ENCODE results near the gene PTPRG. TPM values are rescaled to one million over a fixed set of nuclear protein-coding genes. Genes with fewer than 3 reads are reported as not detected.

The PTPRG gene
- total RNA-seq, 1 experiment from 2014 or later = 0.74 TPM

GRCh38 chr3:62241279-62241678 lies 679.9 kb downstream of the PTPRG start:
- ChIA-PET POLR2A (no interaction called here), CTCF (no interaction called here)
- Histone ChIP-seq H3K4me1 (ENCODE audit: control insufficient read depth, insufficient read depth, low read length) (no peaks in the 10 kb centered on the region), H3K36me3 (ENCODE audit: control insufficient read depth, insufficient read depth, low read length) (no peaks in the 10 kb centered on the region), H3K9me3 (ENCODE audit: control insufficient read depth, insufficient read depth, low read depth, low read length) (no peaks in the 10 kb centered on the region), H3K27ac (ENCODE audit: low read length) (no peak overlapping the region), H3K27me3 (ENCODE audit: control insufficient read depth, insufficient read depth, low read length) (no peaks in the 10 kb centered on the region), H3K4me3 (ENCODE audit: low read depth in 2 of 2, low read length in 2 of 2) (no peak overlapping the region)
- no peak for ATAC-seq
- TF ChIP-seq POLR2AphosphoS5 (IDR thresholded peaks at IDR 0.05; ENCODE audit: low read depth, low read length) (no peak), REST (IDR thresholded peaks at IDR 0.05; ENCODE audit: insufficient read depth in 1 of 2, low read depth in 2 of 2, low read length in 1 of 2) (no peak), SIN3A (IDR thresholded peaks at IDR 0.05; ENCODE audit: borderline replicate concordance, insufficient read depth, low read depth, low read length) (no peak), TCF7L2 (IDR thresholded peaks at IDR 0.05; ENCODE audit: low read depth, low read length) (no peak)
- TF ChIP-seq, protein P1, sequence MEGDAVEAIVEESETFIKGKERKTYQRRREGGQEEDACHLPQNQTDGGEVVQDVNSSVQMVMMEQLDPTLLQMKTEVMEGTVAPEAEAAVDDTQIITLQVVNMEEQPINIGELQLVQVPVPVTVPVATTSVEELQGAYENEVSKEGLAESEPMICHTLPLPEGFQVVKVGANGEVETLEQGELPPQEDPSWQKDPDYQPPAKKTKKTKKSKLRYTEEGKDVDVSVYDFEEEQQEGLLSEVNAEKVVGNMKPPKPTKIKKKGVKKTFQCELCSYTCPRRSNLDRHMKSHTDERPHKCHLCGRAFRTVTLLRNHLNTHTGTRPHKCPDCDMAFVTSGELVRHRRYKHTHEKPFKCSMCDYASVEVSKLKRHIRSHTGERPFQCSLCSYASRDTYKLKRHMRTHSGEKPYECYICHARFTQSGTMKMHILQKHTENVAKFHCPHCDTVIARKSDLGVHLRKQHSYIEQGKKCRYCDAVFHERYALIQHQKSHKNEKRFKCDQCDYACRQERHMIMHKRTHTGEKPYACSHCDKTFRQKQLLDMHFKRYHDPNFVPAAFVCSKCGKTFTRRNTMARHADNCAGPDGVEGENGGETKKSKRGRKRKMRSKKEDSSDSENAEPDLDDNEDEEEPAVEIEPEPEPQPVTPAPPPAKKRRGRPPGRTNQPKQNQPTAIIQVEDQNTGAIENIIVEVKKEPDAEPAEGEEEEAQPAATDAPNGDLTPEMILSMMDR (IDR thresholded peaks at IDR 0.05) = no peak
- intact Hi-C loops (cut with micrococcal nuclease; ENCODE audit: unreplicated experiment) = no loop called here
- BruUV-seq (replicated peaks) = no TSS peak
- no peak for DNase-seq (ENCODE audit: low read depth, low spot score)
- in situ Hi-C loops (cut with HindIII; ENCODE audit: low pct_unique_long_range_greater_than_20kb, low sequenced_read_pairs) = no loop called here

- Histone ChIP-seq H3K4me1 (ENCODE audit: control insufficient read depth, insufficient read depth, low read length) (no peaks in the 10 kb centered on the region), H3K27me3 (ENCODE audit: control insufficient read depth, insufficient read depth, low read length) (no peaks in the 10 kb centered on the region), H3K4me3 (ENCODE audit: low read depth in 2 of 2, low read length in 2 of 2) (no peak overlapping the region), H3K36me3 (ENCODE audit: control insufficient read depth, insufficient read depth, low read length) (no peaks in the 10 kb centered on the region), H3K9me3 (ENCODE audit: control insufficient read depth, insufficient read depth, low read depth, low read length) (no peaks in the 10 kb centered on the region), H3K27ac (ENCODE audit: low read length) (no peak overlapping the region)
- intact Hi-C loops (cut with micrococcal nuclease; ENCODE audit: unreplicated experiment) (no loop called here), in situ Hi-C loops (cut with HindIII; ENCODE audit: low pct_unique_long_range_greater_than_20kb, low sequenced_read_pairs) (no loop called here)
- ATAC-seq = no peak
- BruUV-seq (replicated peaks) = no TSS peak
- POLR2A ChIA-PET = no interaction called here
- DNase-seq (ENCODE audit: low read depth, low spot score) = no peak
- TF ChIP-seq POLR2AphosphoS5 (IDR thresholded peaks at IDR 0.05; ENCODE audit: low read depth, low read length) (no peak), SIN3A (IDR thresholded peaks at IDR 0.05; ENCODE audit: borderline replicate concordance, insufficient read depth, low read depth, low read length) (no peak), REST (IDR thresholded peaks at IDR 0.05; ENCODE audit: insufficient read depth in 1 of 2, low read depth in 2 of 2, low read length in 1 of 2) (no peak), TCF7L2 (IDR thresholded peaks at IDR 0.05; ENCODE audit: low read depth, low read length) (no peak)
- TF ChIP-seq, protein P1 (IDR thresholded peaks at IDR 0.05) = no peak
- CTCF ChIA-PET = no interaction called here
Observed at GRCh38 chr3:62242831-62243509, 681.6 kb downstream of the PTPRG start.

All from Panc1 (cell line).